ENCODE results near the gene CHRNA9. TPM values are rescaled to one million over a fixed set of nuclear protein-coding genes. Genes with fewer than 3 reads are reported as not detected.

Gene CHRNA9
- total RNA-seq, 1 experiment from 2014 or later: not detected

GRCh38 chr4:40328383-40328782, 6.8 kb upstream of the CHRNA9 start:
- Mint-ChIP-seq H3K27ac (ENCODE audit: unreplicated experiment) (no peak overlapping the region), H3K9me3 (ENCODE audit: unreplicated experiment) (no peaks in the 10 kb centered on the region), H3K36me3 (ENCODE audit: insufficient read depth, unreplicated experiment) (no peaks in the 10 kb centered on the region), H3K4me1 (ENCODE audit: low read depth, unreplicated experiment) (no peaks in the 10 kb centered on the region), H3K27me3 (ENCODE audit: insufficient read depth, unreplicated experiment) (no peaks in the 10 kb centered on the region), H3K4me3 (ENCODE audit: unreplicated experiment) (no peak overlapping the region)
- no peaks in the 10 kb centered on the region; the same call in 1 of the 2 replicates for H3K27me3 ChIP-seq (replicated peaks; ENCODE audit: control insufficient read depth, insufficient read depth, low read length)
- no peak for DNase-seq
- no peak for TF ChIP-seq CTCF (IDR thresholded peaks at IDR 0.05; ENCODE audit: insufficient read depth in 1 of 2, low read depth in 1 of 2, low read length in 1 of 2, severe bottlenecking in 1 of 2, unreplicated experiment in 1 of 2)
- BruUV-seq (replicated peaks): no TSS peak
- H3K4me3 ChIP-seq (ENCODE audit: low read depth, low read length): no peak overlapping the region
- ChIA-PET POLR2A (no interaction called here), CTCF (interaction anchor here (0.6 kb wide), 1 partner anchor 179 kb away, joined by 5 read pairs; no protein-coding TSS in a partner anchor)
- H3K36me3 ChIP-seq (ENCODE audit: control insufficient read depth, insufficient read depth, low read length): no peaks in the 10 kb centered on the region
- no peaks in the 10 kb centered on the region for H3K9me3 ChIP-seq
- intact Hi-C loops (cut with micrococcal nuclease; ENCODE audit: unreplicated experiment): no loop called here
- no peaks in the 10 kb centered on the region for H3K4me1 ChIP-seq

GRCh38 chr4:40329805-40330204, 5.3 kb upstream of the CHRNA9 start:
- no peak for DNase-seq
- Mint-ChIP-seq H3K36me3 (ENCODE audit: insufficient read depth, unreplicated experiment) (no peaks in the 10 kb centered on the region), H3K4me1 (ENCODE audit: low read depth, unreplicated experiment) (peaks cover 4% of the 10 kb centered on the region), H3K9me3 (ENCODE audit: unreplicated experiment) (no peaks in the 10 kb centered on the region), H3K27ac (ENCODE audit: unreplicated experiment) (no peak overlapping the region), H3K27me3 (ENCODE audit: insufficient read depth, unreplicated experiment) (no peaks in the 10 kb centered on the region), H3K4me3 (ENCODE audit: unreplicated experiment) (no peak overlapping the region)
- Histone ChIP-seq H3K27me3 (replicated peaks; ENCODE audit: control insufficient read depth, insufficient read depth, low read length) (no peaks in the 10 kb centered on the region; the same call in 1 of the 2 replicates), H3K9me3 (no peaks in the 10 kb centered on the region), H3K36me3 (ENCODE audit: control insufficient read depth, insufficient read depth, low read length) (no peaks in the 10 kb centered on the region), H3K4me3 (ENCODE audit: low read depth, low read length) (no peak overlapping the region), H3K4me1 (no peaks in the 10 kb centered on the region)
- POLR2A ChIA-PET: no interaction called here
- BruUV-seq (replicated peaks): no TSS peak
- CTCF ChIA-PET: no interaction called here
- intact Hi-C loops (cut with micrococcal nuclease; ENCODE audit: unreplicated experiment): no loop called here
- no peak for TF ChIP-seq CTCF (IDR thresholded peaks at IDR 0.05; ENCODE audit: insufficient read depth in 1 of 2, low read depth in 1 of 2, low read length in 1 of 2, severe bottlenecking in 1 of 2, unreplicated experiment in 1 of 2)

- Histone ChIP-seq H3K4me1 (no peaks in the 10 kb centered on the region), H3K27me3 (replicated peaks; ENCODE audit: control insufficient read depth, insufficient read depth, low read length) (no peaks in the 10 kb centered on the region; the same call in 1 of the 2 replicates), H3K4me3 (ENCODE audit: low read depth, low read length) (no peak overlapping the region), H3K9me3 (no peaks in the 10 kb centered on the region), H3K36me3 (ENCODE audit: control insufficient read depth, insufficient read depth, low read length) (no peaks in the 10 kb centered on the region)
- Mint-ChIP-seq H3K36me3 (ENCODE audit: insufficient read depth, unreplicated experiment) (no peaks in the 10 kb centered on the region), H3K27ac (ENCODE audit: unreplicated experiment) (no peak overlapping the region), H3K27me3 (ENCODE audit: insufficient read depth, unreplicated experiment) (no peaks in the 10 kb centered on the region), H3K4me1 (ENCODE audit: low read depth, unreplicated experiment) (peaks cover 4% of the 10 kb centered on the region), H3K9me3 (ENCODE audit: unreplicated experiment) (no peaks in the 10 kb centered on the region), H3K4me3 (ENCODE audit: unreplicated experiment) (no peak overlapping the region)
- BruUV-seq (replicated peaks): no TSS peak
- POLR2A ChIA-PET: no interaction called here
- TF ChIP-seq CTCF (IDR thresholded peaks at IDR 0.05; ENCODE audit: insufficient read depth in 1 of 2, low read depth in 1 of 2, low read length in 1 of 2, severe bottlenecking in 1 of 2, unreplicated experiment in 1 of 2): no peak
- DNase-seq: no peak
- intact Hi-C loops (cut with micrococcal nuclease; ENCODE audit: unreplicated experiment): no loop called here
- CTCF ChIA-PET: no interaction called here
These were observed 4.6 kb upstream of the CHRNA9 start for GRCh38 chr4:40330536-40330935.

Measured in Caco-2 (cell line).